Muscle layer of duodenum (tissue), 2 donors: Measurements from ENCODE around the gene PTPRJ.

Source experiments
- H3K27ac ChIP-seq: one replicate; pipeline ENCODE4 v1.7.0; 2013; ENCODE audit warnings: mild to moderate bottlenecking, low read length
- H3K27me3 ChIP-seq: one replicate; pipeline ENCODE4 v1.7.0; 2013; ENCODE audit warnings: low read depth, mild to moderate bottlenecking, control low read depth, low read length
- H3K36me3 ChIP-seq, 2 donors: one replicate each; pipeline ENCODE4 v1.7.0; 2013; ENCODE audit warnings: low read length in 2 of 2, control low read depth in 1 of 2, mild to moderate bottlenecking in 1 of 2; ENCODE audit not compliant: insufficient read depth in 2 of 2, control insufficient read depth in 1 of 2
- H3K4me1 ChIP-seq, 2 donors: one replicate each; pipeline ENCODE4 v1.7.0; 2013; ENCODE audit warnings: low read length in 2 of 2, mild to moderate bottlenecking in 2 of 2, control low read depth in 1 of 2, moderate library complexity in 1 of 2; ENCODE audit not compliant: insufficient read depth in 2 of 2, control insufficient read depth in 1 of 2
- H3K4me3 ChIP-seq, 2 donors: one replicate each; pipeline ENCODE4 v1.7.0; 2013; ENCODE audit warnings: low read length in 2 of 2, low read depth in 1 of 2, mild to moderate bottlenecking in 1 of 2
- H3K9me3 ChIP-seq, 2 donors: one replicate each; pipeline ENCODE4 v1.7.0; 2013; ENCODE audit warnings: low read length in 2 of 2, control low read depth in 1 of 2, mild to moderate bottlenecking in 1 of 2; ENCODE audit not compliant: control insufficient read depth in 1 of 2
- donor health status: healthy.

The PTPRJ gene

DNA sequence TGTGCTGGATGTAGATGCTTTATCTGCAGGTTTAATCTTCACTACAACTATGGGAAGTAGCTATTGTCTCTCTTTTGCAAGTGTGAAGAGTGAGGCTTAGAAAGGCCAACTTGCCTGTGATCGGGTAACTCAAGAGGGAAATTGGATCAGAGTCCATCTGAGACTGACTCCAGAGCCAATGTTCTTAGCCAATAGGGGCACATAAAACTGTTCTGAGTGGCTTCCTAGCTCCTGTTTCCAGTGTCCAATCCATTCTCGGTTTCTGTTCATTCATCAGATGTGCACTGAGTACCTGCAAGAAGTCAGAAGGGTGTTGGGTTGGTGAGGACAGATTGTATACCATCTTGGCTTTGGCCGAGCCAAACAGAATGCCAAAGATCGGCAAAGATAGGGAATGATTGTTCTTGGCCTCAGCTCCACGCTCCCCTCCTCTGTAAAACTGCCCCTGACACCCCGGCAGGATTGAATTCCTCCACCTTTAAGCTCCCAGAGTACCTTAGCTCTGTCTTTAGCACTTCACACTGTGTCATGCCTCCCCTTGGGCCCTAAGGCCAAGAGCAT lies 100.0 kb downstream of the PTPRJ start:
- H3K4me3 ChIP-seq, result no peak overlapping the region
- H3K4me1 ChIP-seq, result peaks cover 0 to 14% of the 10 kb centered on the region in 2 donors
- no peaks in the 10 kb centered on the region for H3K36me3 ChIP-seq
- no peaks in the 10 kb centered on the region for H3K9me3 ChIP-seq
- H3K27ac ChIP-seq, result no peak overlapping the region
- H3K27me3 ChIP-seq, result no peaks in the 10 kb centered on the region

DNA sequence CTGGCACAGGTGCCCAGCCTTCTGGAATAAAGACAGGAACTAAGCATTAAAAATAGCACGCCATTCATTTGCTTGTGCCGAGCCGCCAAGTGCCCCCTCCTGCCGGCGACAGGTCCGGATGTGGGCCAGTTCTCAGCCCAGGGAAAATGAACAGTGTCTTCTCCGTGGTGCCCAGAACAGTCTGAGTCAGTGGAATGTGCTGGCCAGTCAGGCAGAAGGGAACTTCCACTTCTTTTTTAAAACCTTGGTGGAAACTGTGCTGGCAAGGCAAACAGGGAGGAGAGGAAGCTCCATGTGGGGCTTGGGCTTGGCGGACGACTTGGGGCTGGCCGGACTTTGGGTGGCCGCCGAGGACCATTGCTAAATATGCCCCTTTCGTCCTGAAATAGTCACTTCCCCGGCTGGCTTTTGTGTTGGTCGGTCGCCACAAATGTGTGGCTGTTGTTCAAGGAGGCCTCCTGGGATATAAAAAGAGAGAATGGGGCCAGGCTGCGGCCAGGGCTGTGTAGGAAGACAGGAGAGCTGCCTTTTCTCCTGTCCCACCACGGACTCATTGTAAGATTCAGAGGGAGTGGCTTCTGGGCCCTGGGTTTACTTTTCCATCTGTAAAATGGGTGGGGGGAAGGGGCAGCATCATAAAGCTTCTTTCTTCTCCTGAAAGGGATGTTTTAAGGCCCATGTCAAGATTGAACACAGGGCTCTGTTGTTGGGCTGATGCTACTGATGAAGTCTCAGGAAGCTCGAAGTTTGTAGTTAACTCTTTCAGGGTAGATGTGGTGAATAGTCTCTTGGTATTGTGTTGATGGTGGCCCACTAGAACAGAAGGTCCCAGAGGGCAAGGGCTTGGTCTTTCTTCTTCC lies 101.0 kb downstream of the PTPRJ start:
- H3K4me1 ChIP-seq, result peaks cover 0 to 14% of the 10 kb centered on the region in 2 donors
- no peak overlapping the region for H3K4me3 ChIP-seq
- H3K36me3 ChIP-seq, result no peaks in the 10 kb centered on the region
- peak overlapping the region; percentile 40 for H3K27ac ChIP-seq
- no peaks in the 10 kb centered on the region for H3K27me3 ChIP-seq
- H3K9me3 ChIP-seq, result no peaks in the 10 kb centered on the region

DNA sequence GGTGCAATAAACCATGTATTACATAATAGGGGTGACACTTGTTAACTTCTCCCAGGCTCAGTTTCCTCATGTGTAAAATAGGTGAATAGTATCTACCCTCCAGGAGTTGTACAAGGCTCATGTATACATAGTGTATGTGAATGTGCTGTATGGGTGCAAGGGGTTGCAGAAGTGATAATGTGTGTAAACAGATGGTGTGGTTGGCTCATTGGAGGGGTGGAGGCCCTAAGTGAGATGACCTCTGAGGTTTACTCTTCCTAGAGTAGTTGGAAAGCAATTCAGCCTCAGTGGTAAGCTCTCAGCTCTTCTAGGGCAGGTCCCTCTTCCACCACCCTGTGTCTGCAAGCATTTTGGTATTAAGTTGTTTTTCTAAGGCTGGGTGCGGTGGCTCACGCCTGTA lies 102.4 kb downstream of the PTPRJ start:
- H3K4me3 ChIP-seq, result no peak overlapping the region
- H3K36me3 ChIP-seq, result no peaks in the 10 kb centered on the region
- H3K27ac ChIP-seq, result no peak overlapping the region
- no peaks in the 10 kb centered on the region for H3K9me3 ChIP-seq
- no peaks in the 10 kb centered on the region for H3K27me3 ChIP-seq
- peaks cover 0 to 14% of the 10 kb centered on the region in 2 donors for H3K4me1 ChIP-seq

DNA sequence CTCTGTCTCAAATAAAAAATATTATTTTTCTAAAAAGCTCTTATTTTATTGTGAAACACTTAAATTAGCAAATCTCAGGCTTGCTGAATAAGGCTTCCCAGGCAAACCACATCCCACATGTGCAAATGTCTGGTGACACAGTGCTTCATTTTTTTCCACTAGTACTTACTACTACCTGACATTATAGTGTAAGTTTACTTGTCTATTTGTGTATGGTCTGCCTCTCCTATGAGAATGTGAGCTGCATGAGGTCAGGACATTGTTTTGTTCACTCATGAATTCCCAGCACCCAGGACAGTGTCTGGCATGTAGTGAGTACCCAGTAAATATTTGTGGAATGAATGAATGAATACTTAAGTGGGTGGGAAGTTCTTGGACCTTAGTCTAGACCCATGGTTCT lies 103.1 kb downstream of the PTPRJ start:
- Histone ChIP-seq H3K27me3 (no peaks in the 10 kb centered on the region), H3K27ac (no peak overlapping the region)

DNA sequence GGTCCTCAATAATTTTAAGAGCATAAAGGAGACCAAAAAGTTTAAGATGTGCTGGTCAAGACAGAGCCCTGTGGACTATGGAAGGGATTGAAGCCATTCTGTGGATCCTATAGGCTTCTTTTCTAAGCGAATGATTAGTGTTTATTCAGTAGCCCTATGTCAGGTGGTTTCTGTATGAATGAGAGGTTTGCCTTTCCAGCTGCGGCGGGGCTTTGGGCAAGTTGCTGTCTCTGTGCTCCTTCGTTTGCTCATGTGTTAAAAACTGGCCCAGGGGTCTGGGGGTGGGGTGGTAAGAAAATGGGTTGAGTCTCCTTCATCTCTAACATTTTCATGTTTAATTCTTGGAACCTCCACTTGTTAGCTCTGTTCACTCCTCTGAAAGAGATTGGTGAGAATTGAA lies 105.3 kb downstream of the PTPRJ start:
- Histone ChIP-seq H3K4me3 (no peak overlapping the region), H3K27ac (no peak overlapping the region), H3K36me3 (no peaks in the 10 kb centered on the region), H3K4me1 (peaks cover 0 to 10% of the 10 kb centered on the region in 2 donors), H3K27me3 (no peaks in the 10 kb centered on the region), H3K9me3 (no peaks in the 10 kb centered on the region)

More for the DNA sequence above, 103.1 kb downstream of the PTPRJ start:
- H3K4me3 ChIP-seq, result no peak overlapping the region
- peaks cover 0 to 14% of the 10 kb centered on the region in 2 donors for H3K4me1 ChIP-seq
- H3K36me3 ChIP-seq, result no peaks in the 10 kb centered on the region
- H3K9me3 ChIP-seq, result no peaks in the 10 kb centered on the region

DNA sequence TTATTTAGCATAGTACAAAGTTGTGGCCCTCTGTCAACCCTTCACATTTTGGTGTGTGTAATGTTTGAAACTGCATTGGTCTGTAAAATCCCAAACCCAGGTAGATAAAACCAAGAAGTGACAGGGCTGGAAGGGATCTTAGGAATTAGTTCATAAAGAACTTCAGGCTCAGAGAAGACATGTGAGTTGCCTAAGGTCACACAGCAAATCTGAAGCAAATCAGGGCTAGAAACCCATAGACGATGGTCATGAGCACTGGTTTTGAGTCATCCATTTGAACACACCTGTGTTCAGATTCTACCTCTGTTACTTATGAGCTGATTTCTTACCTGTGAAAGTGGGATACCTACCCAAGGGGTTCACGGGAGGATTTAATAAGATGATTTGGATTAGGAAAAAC lies 107.1 kb downstream of the PTPRJ start:
- H3K4me3 ChIP-seq, result no peak overlapping the region
- no peak overlapping the region for H3K27ac ChIP-seq
- H3K4me1 ChIP-seq, result no peaks in the 10 kb centered on the region
- H3K9me3 ChIP-seq, result no peaks in the 10 kb centered on the region
- H3K27me3 ChIP-seq, result no peaks in the 10 kb centered on the region
- H3K36me3 ChIP-seq, result no peaks in the 10 kb centered on the region

DNA sequence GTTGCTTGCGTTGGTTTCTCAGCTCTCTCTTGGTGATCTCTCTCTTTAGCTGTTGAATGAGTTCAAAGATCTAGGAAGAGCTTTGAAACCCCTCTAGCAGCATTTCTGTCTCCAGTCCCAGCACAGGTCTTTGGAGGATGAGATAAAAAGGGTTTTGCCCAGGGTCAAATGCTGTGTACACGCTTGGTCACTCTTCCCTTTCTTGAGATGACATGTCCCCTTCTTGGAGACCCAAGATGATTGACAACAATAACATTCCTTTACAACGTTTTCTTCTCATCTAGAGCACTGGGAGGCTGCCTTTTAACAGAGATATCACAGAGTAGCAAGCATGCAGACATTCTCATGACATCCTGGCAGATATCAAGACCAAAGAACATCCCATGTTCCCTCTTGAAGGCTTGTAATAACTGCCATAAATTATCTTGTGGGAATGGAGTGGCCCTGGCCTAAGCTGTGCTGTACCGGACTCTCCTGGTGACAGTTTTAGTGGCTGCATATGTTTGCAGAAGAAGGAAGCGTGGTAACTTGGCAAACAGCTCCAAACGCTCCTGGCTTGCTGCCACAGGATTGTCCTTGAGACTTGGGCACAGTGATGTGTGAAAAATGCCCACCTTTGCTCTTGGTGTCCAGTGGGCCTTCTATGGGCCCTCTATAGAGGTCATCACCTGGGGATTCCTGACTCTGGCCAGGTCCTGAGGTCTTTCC lies 107.8 kb downstream of the PTPRJ start:
- no peaks in the 10 kb centered on the region for H3K36me3 ChIP-seq
- H3K27ac ChIP-seq, result no peak overlapping the region
- no peak overlapping the region for H3K4me3 ChIP-seq
- no peaks in the 10 kb centered on the region for H3K9me3 ChIP-seq
- H3K4me1 ChIP-seq, result no peaks in the 10 kb centered on the region
- H3K27me3 ChIP-seq, result no peaks in the 10 kb centered on the region

DNA sequence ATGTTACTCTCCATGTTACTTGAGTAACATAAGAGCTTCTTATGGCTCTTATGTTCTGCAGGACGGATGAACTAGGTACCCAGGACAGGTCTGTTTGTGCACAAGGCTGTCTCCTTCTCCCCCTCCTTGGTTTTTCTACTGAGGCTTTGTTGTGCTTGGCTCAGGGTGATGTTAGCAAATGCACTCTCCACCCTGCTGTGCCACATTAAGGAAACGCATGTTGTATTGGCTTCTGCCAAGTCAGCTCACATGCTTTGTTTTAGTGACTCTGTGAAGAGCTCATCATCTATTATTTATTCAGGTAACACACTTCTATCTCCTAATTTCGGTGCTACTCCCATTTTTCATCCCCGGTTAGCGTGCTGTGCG lies 108.3 kb downstream of the PTPRJ start:
- Histone ChIP-seq H3K4me3 (no peak overlapping the region), H3K27ac (no peak overlapping the region), H3K4me1 (peaks cover 0 to 3% of the 10 kb centered on the region in 2 donors), H3K27me3 (no peaks in the 10 kb centered on the region), H3K36me3 (no peaks in the 10 kb centered on the region), H3K9me3 (no peaks in the 10 kb centered on the region)

DNA sequence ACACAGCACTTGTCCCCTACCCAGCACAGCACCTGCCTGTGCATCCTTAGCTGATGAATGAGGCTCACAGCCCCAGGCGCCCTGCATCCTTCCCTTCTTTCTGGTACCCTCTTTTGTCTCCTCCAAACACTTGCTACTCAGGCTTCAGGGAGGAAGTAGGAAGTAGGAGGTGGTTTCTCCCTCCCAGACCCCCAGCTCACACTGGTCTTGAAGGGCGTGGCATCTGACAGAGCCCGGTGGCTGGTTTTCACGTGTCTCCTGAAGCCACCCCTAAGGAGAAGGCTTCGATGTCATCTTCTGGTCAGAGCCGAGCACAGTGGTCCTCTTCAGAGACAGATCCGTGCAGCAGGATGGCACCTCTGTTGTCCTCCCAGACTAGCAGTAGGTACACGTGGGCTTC lies 109.8 kb downstream of the PTPRJ start:
- peaks cover 7 to 12% of the 10 kb centered on the region in 2 donors for H3K4me1 ChIP-seq
- H3K4me3 ChIP-seq, result no peak overlapping the region
- H3K9me3 ChIP-seq, result no peaks in the 10 kb centered on the region
- H3K27ac ChIP-seq, result no peak overlapping the region
- no peaks in the 10 kb centered on the region for H3K36me3 ChIP-seq
- H3K27me3 ChIP-seq, result no peaks in the 10 kb centered on the region

DNA sequence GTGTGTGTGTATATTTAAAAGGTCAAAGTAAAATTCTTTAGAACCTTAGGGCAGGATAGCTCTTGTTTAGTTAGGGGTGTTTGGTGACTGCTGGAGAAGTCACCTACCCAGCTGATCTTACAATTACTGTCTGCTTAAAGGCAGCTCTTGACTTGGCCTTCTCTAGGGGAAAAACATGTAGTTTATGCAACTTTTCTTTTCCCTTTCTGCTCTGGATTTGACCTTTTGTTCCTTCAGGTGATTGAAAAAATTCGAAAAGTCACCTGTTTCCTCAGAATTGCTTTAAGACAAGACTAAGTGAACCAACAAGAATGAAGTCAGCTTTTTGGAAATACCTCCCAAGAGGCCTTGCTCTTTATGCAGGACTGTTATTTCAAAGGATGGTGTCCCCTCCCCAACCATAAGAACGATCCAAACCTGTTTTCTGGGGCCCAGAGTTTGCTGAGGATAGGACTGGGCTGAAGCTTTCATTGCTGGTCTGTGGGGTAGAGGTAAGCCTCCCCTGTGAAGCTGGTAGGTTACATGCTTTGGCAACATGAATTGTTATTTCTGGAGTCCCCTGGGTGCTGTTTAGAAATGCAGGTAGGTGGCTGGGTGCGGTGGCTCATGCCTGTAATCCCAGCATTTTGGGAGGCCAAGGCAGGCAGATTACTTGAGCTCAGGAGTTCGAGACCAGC lies 111.2 kb downstream of the PTPRJ start:
- Histone ChIP-seq H3K27me3 (no peaks in the 10 kb centered on the region), H3K9me3 (no peaks in the 10 kb centered on the region), H3K27ac (no peak overlapping the region), H3K4me3 (no peak overlapping the region), H3K36me3 (no peaks in the 10 kb centered on the region), H3K4me1 (peaks cover 7 to 12% of the 10 kb centered on the region in 2 donors)

DNA sequence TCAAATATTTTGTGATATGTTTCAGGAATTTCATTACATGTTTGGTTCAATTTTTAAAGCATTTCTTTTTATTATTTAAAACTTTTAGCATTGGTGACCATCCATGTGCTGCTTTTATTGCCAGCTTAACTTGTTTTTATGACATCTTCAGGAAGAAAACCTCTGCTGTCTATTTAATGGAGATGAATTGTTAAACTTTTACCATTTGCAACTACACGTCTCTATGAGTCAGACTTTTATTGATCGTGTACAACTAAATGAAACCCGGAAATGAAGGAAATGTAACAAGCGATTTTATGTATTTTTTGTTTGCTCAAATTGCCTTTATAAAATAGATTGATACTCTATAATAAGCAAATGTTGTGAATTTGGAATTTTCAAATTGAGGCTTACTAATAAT lies 113.0 kb downstream of the PTPRJ start:
- Histone ChIP-seq H3K36me3 (no peaks in the 10 kb centered on the region), H3K9me3 (no peaks in the 10 kb centered on the region), H3K4me3 (no peak overlapping the region), H3K4me1 (peaks cover 7 to 12% of the 10 kb centered on the region in 2 donors), H3K27ac (peak overlapping the region; percentile 11), H3K27me3 (no peaks in the 10 kb centered on the region)
